COLO829 (cell line): Measurements from ENCODE around the gene HDDC2.

Experiments used
- DNase-seq: peaks from one replicate; pipeline ENCODE4 v3.0.0; 2012; ENCODE audit warnings: low spot score

The HDDC2 gene

DNA sequence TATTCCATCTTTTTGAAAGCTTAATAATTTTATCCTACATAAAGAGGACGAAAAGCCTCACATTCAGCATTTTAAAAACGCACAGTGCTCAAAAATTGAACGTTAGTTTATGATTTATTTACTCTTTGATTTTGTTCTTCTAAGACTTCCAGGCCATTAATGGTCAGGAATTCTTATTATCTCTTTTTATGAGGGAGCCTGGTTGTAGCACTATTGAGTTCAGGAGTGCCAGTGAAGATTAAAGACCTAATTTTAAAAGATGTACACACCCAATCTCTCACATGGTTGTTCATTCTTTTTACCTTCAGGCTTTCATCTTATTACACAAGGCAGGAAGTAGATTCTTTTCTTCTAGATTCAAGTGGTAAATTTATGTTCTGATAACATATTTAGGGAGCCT lies 68.6 kb downstream of the HDDC2 start:
- no peak for DNase-seq

GRCh38 chr6:125232466-125232865 lies 69.3 kb downstream of the HDDC2 start:
- no peak for DNase-seq

GRCh38 chr6:125231574-125232343 lies 70.0 kb downstream of the HDDC2 start:
- no peak for DNase-seq

GRCh38 chr6:125231133-125231532 lies 70.6 kb downstream of the HDDC2 start:
- no peak for DNase-seq

- no peak for DNase-seq
These were observed 71.1 kb downstream of the HDDC2 start for GRCh38 chr6:125230674-125231073.

DNA sequence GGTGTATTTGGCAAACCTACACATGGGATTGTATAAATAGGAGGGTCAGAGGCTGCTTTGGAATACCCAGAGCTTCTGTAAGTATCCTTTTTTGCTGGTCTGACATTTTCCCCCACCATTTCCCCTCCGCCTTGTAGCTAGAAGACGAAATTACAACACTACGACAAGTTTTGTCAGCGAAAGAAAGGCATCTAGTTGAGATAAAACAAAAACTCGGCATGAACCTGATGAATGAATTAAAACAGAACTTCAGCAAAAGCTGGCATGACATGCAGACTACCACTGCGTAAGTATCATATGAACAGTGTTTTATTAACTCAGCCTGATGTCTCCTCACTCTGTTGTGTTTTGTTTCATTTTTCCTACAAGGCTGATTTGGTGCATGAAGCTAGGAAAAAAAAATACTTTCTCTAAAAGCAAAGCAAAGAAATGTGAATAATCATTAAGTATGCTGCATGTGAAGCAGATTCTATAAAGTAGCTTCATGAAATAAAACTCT lies 72.7 kb downstream of the HDDC2 start:
- DNase-seq, result no peak

GRCh38 chr6:125227244-125227643 lies 74.5 kb downstream of the HDDC2 start:
- DNase-seq, result no peak
